Smooth muscle cell (in vitro differentiated cells): ENCODE data around the gene IGFL4. TPM values are rescaled to one million over a fixed set of nuclear protein-coding genes. Genes with fewer than 3 reads are reported as not detected.

Experiments used
- DNase-seq: peaks from one replicate; lab custom pipeline; 2025; ENCODE audit not compliant: unreplicated experiment; lab: John Stamatoyannopoulos, UW
- H2AFZ ChIP-seq: fragments of 200-600 bp; sonication (generic); 2 replicates; pipeline ENCODE4 v1.6.0; 2016; ENCODE audit warnings: antibody characterized with exemption, low read depth, mild to moderate bottlenecking
- H3F3A ChIP-seq: fragments of 200-600 bp; sonication (generic); 2 replicates; pipeline ENCODE4 v1.6.0; 2017; ENCODE audit warnings: antibody characterized with exemption, low read depth
- H3K27ac ChIP-seq: fragments of 200-600 bp; sonication (generic); 2 replicates; pipeline ENCODE4 v1.5.1; 2016; ENCODE audit warnings: low read depth, mild to moderate bottlenecking
- H3K27me3 ChIP-seq: fragments of 200-600 bp; sonication (generic); 2 replicates; pipeline ENCODE4 v1.6.1; 2016; ENCODE audit warnings: low read depth, mild to moderate bottlenecking
- H3K36me3 ChIP-seq: fragments of 200-600 bp; sonication (generic); 2 replicates; pipeline ENCODE4 v1.5.1; 2016; ENCODE audit warnings: low read depth
- H3K4me1 ChIP-seq: fragments of 200-600 bp; sonication (generic); 2 replicates; pipeline ENCODE4 v1.5.1; 2016; ENCODE audit warnings: low read depth
- H3K4me2 ChIP-seq: fragments of 200-600 bp; sonication (generic); 2 replicates; pipeline ENCODE4 v1.6.0; 2016; ENCODE audit warnings: mild to moderate bottlenecking
- H3K4me3 ChIP-seq: fragments of 200-600 bp; sonication (generic); 2 replicates; pipeline ENCODE4 v1.5.1; 2016; ENCODE audit warnings: mild to moderate bottlenecking
- H3K79me2 ChIP-seq: fragments of 200-600 bp; sonication (generic); 2 replicates; pipeline ENCODE4 v1.6.0; 2016; ENCODE audit warnings: low read depth, mild to moderate bottlenecking
- H3K9ac ChIP-seq: fragments of 200-600 bp; sonication (generic); 2 replicates; pipeline ENCODE4 v1.6.0; 2016; ENCODE audit warnings: low read depth
- H3K9me3 ChIP-seq: fragments of 200-600 bp; sonication (generic); replicated peaks from 2 replicates; pipeline ENCODE4 v1.5.1; 2016; ENCODE audit warnings: low read depth
- H4K20me1 ChIP-seq: fragments of 200-600 bp; sonication (generic); 2 replicates; pipeline ENCODE4 v1.6.0; 2016; ENCODE audit warnings: low read depth
- WGBS: methylation state at CpG from one replicate; pipeline ENCODE4 v1.1.7; 2016; ENCODE audit warnings: low lambda C conversion rate; 5-methylcytosine and 5-hydroxymethylcytosine counted together
- polyA plus RNA-seq: library from polyadenylated mRNA; unstranded; fragments of >200 nt; fragmentation: Nextera tagmentation; extraction: Ambion mirVana; gene quantifications from 2 replicates; pipeline ENCODE4 v1.2.1, GENCODE V29; 2016
- total RNA-seq: library from RNA; depleted of rRNA; stranded (reverse); fragments of >200 nt; gene quantifications from 2 replicates; pipeline ENCODE4 v1.2.3, GENCODE V29; 2014
- TF ChIP-seq, protein P1 (sequence below): fragments of 200-600 bp; sonication (generic); IDR thresholded peaks from 2 replicates; pipeline ENCODE4 v1.5.1; 2017; ENCODE audit warnings: borderline replicate concordance, mild to moderate bottlenecking, antibody characterized with exemption; ENCODE audit not compliant: insufficient read depth, poor library complexity, severe bottlenecking

Gene IGFL4
- total and polyA plus RNA-seq, 2 experiments from 2014 or later: 0.45 TPM; not detected in 1

DNA sequence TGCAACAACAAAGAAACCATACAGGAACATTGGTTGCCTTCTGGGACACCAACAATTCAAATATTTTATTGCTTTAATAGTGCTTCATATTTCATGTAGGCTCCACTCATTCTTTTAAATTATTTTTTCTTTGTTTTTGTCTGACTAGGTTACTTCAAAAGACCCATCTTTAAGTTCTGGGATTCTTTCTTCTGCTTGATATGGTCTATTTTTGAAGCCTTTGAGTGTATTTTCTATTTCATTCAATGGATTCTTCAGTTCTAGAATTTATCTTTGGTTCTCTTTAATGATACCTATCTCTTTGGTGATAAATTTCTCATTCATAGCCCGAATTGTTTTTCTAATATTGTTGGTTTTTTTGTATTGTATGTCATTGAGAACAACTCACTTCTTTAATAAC is 45.1 kb upstream of the IGFL4 start:
- TF ChIP-seq, protein P1, sequence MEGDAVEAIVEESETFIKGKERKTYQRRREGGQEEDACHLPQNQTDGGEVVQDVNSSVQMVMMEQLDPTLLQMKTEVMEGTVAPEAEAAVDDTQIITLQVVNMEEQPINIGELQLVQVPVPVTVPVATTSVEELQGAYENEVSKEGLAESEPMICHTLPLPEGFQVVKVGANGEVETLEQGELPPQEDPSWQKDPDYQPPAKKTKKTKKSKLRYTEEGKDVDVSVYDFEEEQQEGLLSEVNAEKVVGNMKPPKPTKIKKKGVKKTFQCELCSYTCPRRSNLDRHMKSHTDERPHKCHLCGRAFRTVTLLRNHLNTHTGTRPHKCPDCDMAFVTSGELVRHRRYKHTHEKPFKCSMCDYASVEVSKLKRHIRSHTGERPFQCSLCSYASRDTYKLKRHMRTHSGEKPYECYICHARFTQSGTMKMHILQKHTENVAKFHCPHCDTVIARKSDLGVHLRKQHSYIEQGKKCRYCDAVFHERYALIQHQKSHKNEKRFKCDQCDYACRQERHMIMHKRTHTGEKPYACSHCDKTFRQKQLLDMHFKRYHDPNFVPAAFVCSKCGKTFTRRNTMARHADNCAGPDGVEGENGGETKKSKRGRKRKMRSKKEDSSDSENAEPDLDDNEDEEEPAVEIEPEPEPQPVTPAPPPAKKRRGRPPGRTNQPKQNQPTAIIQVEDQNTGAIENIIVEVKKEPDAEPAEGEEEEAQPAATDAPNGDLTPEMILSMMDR: no peak
- Histone ChIP-seq H2AFZ (no peak overlapping the region), H3F3A (peaks cover 9% of the 10 kb centered on the region), H3K4me1 (no peaks in the 10 kb centered on the region), H3K27ac (no peak overlapping the region), H3K4me3 (no peak overlapping the region), H3K36me3 (no peaks in the 10 kb centered on the region), H3K4me2 (no peak overlapping the region), H3K9me3 (peaks cover 9% of the 10 kb centered on the region), H3K9ac (no peak overlapping the region), H4K20me1 (no peaks in the 10 kb centered on the region), H3K27me3 (no peaks in the 10 kb centered on the region), H3K79me2 (no peaks in the 10 kb centered on the region)
- DNase-seq: no peak
- WGBS: 66% methylated on average over 1 of the region's 1 CpG

- Histone ChIP-seq H3K79me2 (no peaks in the 10 kb centered on the region), H3K4me3 (no peak overlapping the region), H3K4me1 (no peaks in the 10 kb centered on the region), H3K4me2 (peak overlapping the region; percentile 19), H3K36me3 (no peaks in the 10 kb centered on the region), H3K27me3 (peaks cover 2% of the 10 kb centered on the region), H3K9me3 (no peaks in the 10 kb centered on the region), H4K20me1 (no peaks in the 10 kb centered on the region), H3K9ac (peak overlapping the region; percentile 59), H3K27ac (peak overlapping the region; percentile 87), H3F3A (peaks cover 11% of the 10 kb centered on the region), H2AFZ (no peak overlapping the region)
- no peak for DNase-seq
- TF ChIP-seq, protein P1: no peak
- 38% methylated on average over 2 of the region's 2 CpGs for WGBS
Observed at GRCh38 chr19:46082728-46083050, 41.9 kb upstream of the IGFL4 start.

DNA sequence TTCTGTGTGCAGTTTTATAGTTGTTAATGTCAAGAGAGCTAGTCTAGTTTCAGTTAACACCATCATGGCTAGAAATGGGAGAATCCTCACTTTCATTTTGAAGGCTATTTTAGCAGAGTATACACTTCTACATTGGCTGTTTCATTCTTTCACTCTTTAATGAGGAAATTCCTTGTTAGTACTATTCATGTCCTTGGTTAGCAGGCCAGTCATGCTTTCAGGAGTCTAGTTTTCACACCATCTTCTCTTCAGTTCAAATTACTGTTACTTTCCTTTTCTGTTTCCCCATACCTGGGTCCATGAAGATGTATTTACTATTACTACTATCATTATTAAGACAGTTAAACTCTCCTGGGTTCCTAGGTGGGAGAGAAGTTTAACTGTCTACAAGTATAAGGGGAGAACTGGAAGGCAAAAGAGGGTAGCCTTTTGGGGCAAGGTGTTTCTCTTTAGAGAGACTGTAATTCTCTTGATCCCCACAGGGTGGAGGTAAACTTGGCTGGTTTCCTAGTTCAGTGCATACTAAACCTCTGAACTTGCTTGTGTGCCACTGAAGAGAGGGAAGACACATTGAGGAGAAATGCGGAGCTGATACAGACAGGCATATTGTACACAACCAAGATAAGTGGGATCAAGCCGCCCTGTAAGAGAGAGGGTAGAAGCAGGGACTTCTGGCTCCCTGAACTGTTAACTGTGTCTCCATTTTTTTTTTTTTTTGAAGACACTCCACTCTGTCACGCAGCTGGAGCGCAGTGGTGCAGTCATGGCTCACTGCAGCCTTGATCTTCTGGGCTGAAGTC is 41.3 kb upstream of the IGFL4 start:
- TF ChIP-seq, protein P1: peak; percentile 64

GRCh38 chr19:46080561-46080960 is 39.8 kb upstream of the IGFL4 start:
- H2AFZ ChIP-seq: no peak overlapping the region
- no peaks in the 10 kb centered on the region for H3K9me3 ChIP-seq
- no peaks in the 10 kb centered on the region for H3K79me2 ChIP-seq
- H3K9ac ChIP-seq: no peak overlapping the region
- H3K36me3 ChIP-seq: no peaks in the 10 kb centered on the region
- peak overlapping the region; percentile 87 for H3K27ac ChIP-seq
- H3K4me2 ChIP-seq: peak overlapping the region; percentile 50
- no peak for DNase-seq
- H3F3A ChIP-seq: peaks cover 11% of the 10 kb centered on the region
- TF ChIP-seq, protein P1: no peak
- H3K4me1 ChIP-seq: peaks cover 6% of the 10 kb centered on the region
- 11% methylated on average over 3 of the region's 3 CpGs for WGBS
- H3K4me3 ChIP-seq: no peak overlapping the region
- peaks cover 23% of the 10 kb centered on the region for H3K27me3 ChIP-seq
- H4K20me1 ChIP-seq: no peaks in the 10 kb centered on the region

More for the DNA sequence above, 41.3 kb upstream of the IGFL4 start:
- Histone ChIP-seq H4K20me1 (no peaks in the 10 kb centered on the region), H3K9ac (peak overlapping the region; percentile 59), H3K79me2 (no peaks in the 10 kb centered on the region), H3K4me1 (peaks cover under 1% of the 10 kb centered on the region), H3K27me3 (peaks cover 8% of the 10 kb centered on the region), H3K27ac (peak overlapping the region; percentile 87), H3F3A (peaks cover 11% of the 10 kb centered on the region), H3K9me3 (no peaks in the 10 kb centered on the region), H3K4me2 (peak overlapping the region; percentile 19), H3K36me3 (no peaks in the 10 kb centered on the region), H3K4me3 (no peak overlapping the region), H2AFZ (no peak overlapping the region)
- 32% methylated on average over 4 of the region's 4 CpGs for WGBS
- no peak for DNase-seq
